Measurements from ENCODE around the gene COMT.
A peak's percentile ranks its signal among the peaks of the same experiment; 100 is the strongest.

Gene COMT

DNA sequence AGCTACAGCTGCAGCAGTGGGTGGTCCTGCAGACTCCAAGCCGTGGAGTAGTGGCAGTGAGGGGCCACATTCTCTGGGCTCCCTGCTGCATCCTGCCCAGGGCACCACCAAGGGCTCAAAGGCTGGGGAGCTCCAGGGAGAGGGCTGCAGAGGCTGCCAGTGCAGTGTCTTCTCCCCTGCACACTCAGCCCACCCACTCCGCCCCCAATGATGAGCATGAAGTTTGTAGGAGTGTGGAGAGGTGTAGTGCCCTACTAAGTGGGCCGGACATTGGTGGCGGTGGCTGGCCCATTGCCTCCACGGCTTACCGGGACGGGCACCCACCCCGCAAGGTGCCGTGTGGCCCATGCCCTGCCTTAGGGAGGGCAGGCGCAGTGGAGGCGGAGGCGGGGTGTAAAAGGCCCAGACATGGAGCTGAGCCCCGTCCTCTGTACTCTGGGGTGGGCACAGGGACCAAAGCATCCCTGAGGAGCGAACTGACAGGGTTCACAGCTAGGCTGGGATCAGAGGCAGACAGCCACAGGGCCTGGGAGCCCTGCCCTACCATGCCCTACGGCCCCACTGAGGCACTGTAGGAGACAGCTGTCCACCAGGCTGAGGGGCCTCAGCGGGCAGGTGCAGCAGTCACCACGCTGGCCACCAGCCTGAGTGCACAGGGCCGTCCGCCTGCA, 56.1 kb downstream of the COMT start:
- no peak for DNase-seq

DNA sequence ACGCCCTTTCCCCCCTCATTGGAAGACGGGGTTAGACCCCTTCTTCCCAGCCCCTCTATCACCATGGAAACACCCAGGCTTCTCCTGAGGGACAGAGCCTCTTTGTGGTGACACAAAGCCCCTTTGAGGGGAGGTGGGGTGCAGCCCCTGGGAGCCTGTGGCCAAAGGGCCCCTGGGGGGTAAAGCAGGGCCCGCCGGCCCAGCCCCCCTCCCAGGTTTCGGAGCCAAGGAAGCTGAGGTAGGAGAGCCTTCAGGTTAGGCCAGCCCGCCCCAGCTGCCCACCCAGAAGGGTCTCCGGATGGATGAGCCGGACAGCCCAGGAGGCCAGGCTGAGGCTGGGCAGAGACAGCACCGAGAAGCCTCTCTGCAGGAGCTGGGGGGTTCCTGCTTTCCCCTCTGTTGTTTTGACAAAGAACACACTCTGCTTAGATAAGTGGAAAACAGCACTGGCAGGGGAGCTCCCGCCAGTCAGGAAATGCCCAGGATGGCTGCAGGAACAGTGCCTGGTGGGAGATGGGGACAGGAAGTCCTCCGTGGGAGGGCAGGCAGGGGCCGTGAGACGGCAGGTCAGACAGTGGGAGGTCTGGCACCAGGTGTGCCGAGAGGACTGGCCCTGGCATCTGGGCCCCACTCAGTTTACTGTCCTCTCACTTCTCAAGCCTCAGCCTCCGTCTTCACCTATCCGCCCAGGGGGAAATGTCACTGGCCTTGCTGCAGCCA, 56.8 kb downstream of the COMT start:
- DNase-seq: no peak

DNA sequence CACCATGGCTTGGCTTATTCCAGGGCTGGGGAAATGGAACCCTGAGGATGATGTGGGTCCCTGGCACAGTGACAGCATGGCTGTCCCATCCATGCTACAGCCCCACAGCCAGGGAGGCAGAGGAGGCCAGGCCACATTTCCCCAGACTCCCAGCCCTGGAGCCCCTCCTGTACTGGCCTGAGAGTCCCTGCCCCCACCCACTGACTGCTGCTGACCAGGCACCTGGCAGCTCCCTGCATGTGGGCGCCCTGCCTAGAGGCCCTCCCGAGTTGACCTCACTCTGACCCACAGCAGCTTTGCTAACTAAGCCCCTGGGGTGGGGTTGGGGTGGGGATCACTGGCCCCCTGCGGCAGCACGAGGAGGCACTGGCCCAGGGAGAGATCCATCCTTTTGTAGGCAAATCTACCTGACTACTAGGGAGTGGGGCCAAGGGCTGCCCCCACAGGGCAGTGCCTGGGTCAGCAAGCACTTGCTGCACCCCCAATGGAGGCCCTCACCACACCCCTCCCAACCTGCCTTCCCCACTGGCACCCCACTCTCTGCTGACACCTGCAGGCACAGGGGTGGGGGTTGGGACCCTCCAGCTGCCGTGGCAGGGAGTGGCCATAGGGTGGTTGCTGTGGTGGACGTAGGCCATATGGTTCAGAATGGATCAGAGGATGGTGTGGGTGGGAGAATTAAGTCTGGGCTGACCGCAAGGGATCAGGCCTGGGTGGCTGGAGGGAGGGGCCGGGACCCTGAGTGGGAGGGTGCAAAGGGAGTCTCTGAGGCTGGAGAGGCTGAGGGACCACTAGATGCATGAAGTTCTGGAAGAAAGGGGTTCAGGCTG, 57.6 kb downstream of the COMT start:
- no peak for DNase-seq

DNA sequence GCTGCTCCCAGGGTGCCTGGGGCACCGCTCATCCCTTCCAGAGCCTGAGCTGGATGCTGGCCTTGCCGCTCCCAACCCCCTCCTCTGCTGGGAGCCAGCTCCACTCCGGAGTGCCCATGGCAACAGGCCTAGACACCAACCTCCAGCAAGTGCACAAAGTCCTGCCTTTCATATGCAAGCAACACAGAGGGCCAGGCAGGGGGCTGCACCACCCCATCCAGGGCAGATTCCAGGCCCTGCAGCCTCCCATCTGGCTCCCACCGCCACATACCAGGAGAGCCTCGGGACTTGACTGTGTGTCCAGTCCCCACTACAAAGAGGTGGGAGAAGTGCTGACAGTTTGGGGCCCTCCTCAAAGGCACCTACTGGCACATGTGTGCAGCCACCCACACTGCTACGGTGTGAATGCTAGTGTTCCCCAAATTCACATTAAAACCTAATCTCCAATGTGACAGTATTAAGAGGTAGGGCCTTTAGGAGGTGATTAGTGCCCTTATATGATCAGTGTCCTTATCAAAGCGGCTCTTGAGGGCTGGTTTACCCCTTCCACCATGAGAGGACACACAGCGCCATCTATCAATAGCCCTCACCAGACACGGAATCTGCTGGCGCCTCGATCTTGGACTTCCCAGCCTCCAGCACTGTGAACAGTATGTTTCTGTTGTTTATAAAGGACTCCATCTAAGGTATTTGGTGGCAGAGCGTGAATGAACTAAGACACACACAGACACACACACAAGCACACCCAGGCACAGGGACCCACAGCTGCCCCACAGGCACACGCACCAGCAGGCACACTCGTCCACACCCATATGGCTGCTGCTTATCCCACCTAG, 58.9 kb downstream of the COMT start:
- no peak for DNase-seq

DNA sequence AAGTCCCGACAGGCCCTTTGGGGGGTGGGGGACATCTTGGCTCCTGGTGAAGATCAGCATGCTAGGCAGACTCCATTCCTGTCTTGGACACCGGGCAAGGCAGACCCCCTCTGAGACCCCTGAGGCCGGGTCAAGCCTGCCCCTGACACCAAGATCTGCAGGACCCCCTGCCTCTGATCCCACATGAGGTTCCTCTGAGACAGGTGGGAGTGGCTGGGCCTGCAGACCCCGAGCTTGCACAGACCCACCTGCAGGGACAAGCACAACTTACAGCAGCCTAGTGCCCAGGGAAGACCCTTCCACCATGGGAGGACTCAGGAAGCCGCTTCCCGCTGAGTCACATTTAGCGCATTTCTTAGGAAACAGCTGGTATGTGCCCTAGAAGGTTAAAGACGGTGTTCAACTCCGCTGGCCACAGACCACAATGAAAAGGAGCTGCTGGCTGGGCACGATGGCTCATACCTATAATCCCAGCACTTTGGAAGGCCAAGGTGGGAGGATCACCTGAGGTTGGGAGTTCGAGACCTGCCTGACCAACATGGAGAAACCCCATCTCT, 59.6 kb downstream of the COMT start:
- no peak for DNase-seq

DNA sequence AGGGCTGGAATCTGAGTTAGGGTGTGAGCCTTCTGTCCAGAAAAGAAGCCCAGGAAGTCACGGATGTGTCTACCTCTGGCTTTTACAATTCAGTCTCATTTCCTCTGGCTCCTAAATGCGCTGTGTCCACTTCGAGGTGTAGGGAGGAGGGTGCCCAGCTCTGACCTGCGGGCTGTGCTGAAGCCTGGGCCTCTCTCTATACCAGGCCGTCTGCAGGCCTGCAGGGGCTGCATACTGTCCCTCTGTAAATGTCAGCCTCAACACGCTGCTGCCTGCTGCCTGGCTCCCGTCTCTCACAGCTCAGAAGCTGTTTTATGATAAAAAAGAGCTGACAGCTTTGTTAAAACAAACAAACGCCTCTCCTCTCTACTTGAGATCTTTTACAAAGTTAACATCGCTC, 60.6 kb downstream of the COMT start:
- no peak for DNase-seq

DNA sequence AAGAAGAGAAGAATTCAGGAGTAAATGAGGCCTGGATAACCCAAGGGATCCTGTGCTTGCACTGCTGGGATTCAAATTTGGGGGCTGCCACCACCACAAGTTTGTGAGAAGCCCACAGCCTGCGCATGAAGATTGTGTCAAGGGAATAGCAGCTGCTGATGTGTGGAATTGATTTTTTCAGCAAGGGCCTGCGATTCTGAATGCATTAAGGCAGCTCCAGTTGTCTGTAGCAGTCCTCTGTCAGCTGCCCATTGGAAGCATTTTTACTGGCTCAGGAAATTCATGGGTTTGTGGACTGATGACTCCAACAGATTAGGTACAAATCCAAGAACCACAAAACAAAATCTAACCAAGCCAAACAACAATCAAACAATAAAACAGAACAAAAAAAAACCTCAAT, 61.1 kb downstream of the COMT start:
- peak in 1 of 2 experiments; percentile 12 for DNase-seq

DNA sequence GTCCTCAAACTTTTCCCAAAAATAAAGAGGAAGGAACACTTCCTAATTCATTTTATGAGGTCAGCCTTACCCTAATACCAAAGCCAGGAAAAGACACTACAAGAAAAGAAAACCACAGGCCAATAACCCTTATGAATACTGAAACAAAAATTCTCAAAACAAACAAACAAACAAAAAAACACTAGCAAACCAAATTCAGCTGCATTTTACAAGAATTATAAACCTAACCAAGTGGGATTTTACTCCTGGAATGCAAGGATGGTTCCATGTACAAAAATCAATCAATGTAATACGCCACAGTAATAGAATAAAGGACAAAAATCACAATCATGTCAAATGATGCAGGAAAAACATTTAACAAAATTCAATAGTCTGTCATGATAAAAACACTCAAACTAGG, 61.7 kb downstream of the COMT start:
- no peak for DNase-seq

DNA sequence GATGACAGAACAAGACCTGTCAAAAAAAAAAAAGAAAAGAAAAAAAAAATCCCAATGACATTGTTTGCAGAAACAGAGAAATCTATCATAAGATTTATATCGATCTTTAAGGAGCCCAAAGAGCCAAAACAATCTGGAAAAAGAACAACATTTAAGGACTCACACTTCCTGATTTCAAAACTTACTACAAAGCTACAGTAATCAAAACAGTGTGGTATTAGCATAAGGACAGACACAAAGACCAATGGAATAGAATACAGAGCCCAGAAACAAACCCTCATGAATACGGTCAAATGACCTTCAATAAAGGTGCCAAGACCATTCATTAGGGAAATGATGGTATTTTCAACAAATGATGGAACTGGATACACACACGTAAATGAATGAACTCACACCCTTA, 62.9 kb downstream of the COMT start:
- DNase-seq: no peak

DNA sequence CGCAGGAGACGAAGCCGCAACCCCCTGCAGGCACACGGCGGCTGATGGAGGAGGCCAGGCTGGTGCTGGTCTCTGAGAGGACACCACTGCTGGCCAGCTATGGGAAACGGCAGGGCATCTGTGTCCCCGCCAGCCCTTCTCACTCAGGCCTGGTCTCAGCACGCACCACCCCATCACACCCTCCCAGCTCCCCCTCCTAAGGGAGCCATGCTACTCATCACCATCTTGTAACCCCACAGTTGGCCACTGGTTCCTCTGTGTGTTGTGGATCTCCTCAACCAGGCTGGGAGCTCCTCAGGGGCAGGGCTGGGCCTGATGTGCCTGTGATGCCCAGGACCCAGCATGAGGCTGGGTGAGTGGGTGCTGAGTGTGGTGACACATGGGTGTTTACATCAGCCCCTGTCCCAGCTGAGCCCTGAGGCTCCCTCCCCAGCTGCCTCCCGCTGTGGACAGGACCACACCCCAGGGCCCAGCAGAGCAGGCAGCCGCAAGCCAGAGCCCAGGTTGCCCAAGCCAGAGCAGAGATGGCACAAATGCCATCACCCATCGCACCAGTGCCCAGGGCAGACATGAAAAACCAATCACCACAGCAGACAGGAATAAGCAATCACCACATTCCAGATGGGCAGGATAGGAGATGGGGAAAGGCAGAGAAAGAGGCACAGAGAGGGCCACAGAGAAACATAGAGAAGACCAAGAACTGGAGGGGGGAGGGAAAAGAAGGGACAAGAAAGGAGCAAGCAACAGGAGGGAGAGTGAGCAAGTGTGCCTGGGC, 66.8 kb downstream of the COMT start:
- DNase-seq: no peak

DNA sequence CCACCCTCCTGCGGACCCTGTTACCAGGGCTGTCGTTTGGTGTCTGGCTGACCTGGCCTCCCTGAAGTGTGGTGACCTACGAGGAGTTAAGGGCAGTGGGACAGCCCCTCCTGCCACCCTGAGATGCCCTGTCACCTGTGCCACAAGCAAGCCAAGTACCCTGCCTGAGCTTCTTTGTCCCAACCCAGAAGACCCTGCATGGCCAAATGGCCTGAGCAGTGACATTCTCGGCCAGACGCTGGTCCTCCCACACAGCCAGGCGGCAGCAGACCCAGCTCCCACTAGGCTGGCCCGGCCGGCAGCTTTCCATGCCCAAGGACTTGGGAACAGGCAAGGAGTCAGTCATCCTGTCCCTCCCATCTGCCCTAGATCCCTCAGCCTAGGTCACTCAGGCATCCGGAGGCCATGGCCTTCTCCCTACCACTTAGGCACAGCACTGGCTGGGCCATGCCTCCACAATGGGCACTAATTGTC, 67.5 kb downstream of the COMT start:
- DNase-seq: no peak

DNA sequence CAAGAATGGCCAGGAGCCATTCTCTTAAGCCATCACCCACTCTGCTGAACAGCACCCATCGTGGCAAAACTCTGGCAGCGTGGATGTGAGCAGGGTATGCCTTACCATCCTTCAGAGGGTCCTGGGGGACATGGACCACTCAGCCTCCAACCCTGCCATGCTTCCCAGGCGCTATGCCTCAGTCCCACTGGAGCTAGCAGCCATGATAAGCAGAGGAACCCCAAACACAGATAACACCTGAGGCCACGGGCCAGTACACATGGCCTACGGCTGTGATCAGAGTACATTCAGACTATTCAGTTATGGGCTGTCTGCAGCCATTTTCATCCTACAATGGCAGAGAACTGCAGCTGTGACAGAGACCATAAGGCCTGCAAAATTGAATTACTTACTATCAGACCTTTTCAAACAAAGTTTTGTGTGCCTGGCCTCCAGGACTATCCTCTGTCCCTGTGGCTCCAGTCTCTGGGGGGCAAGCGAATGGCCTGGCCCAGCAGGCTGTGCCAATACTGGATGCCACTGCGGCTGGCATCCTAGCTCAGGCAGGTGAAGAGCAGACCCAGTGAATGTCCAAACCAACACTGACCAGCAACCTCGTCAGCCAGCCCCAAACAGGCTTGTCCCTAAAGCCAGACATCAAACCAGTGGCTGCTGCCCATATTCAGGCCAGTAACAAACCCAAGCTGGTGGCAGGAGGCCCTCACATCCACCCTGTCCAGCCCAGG, 68.2 kb downstream of the COMT start:
- no peak for DNase-seq

DNA sequence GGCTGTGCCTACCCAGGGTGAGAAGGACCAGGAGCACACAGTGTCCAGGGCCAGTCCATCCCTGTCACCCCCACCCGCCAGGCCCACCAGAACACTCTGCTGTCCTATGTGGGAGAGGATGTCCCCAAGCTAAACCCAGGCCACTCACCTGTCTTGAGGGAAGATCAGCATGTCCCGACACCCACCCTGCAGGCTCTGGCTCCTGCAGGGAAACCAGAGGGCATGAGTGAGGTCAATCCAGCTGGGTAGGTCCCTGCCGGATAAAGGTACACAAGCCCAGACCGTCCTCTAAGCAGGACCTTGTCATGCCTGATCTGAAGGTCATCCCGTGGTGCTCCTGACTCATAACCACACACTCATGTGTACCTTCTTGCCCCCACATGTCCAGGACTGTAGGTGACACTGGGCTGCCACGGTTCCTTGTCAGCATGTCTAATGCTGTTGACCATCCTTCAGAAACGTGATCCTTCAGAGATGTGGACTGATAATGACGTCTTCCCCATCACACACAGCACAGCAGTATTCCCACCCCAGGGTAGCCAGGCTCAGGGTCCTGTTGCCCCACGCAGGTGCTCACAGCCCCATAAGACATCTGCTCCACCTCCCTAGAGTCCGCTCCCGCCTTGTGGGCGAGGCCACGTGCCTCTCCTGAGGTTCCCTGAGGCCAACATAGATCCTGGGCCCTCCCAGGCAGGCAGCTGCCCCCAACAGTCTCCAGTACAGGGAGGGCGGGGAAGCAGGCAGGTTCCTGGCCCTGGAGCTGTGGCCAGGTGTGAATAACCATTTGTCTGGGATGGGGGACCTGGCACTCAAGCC, 68.9 kb downstream of the COMT start:
- no peak for DNase-seq

DNA sequence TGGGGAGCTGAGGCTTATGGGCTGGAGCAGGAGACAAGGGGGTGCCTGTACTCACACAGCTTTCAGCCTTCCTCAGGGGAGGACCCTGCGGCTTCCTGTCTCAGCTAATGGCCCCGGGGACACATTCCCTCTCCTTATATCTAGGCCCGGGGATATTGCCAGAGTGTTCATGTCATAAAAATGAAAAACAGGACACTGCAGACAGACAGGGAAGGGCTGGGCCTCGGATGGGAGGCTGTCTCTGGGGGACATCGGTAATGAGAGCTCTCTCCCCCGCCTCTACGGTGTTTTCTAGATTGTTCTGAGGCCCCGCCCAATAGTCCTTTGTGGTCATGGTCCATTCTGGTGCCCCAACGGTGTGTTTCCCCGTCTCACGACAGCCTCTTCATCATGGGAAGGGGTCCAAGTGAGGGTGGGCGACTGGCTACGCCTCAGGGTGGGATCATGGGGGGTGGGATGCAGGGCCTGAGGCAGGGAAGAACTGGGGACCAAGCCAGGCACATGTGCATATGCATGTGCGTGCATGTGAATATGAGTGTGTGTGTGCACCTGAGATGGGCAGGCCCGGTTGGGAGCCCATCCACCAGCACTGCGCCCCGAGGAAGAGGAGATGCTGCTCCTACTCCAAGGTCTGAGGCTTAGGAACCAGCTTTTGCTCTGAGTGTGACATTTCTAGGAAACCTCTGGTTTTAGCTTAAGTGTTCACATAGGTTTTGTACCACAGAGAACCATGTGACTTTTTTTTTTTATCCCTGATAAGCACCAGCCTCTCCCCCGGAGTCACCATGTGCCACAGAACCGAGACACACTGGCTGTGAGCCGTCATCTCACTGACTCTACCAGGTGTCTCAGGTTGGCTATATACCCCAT, 69.8 kb downstream of the COMT start:
- DNase-seq: no peak

DNA sequence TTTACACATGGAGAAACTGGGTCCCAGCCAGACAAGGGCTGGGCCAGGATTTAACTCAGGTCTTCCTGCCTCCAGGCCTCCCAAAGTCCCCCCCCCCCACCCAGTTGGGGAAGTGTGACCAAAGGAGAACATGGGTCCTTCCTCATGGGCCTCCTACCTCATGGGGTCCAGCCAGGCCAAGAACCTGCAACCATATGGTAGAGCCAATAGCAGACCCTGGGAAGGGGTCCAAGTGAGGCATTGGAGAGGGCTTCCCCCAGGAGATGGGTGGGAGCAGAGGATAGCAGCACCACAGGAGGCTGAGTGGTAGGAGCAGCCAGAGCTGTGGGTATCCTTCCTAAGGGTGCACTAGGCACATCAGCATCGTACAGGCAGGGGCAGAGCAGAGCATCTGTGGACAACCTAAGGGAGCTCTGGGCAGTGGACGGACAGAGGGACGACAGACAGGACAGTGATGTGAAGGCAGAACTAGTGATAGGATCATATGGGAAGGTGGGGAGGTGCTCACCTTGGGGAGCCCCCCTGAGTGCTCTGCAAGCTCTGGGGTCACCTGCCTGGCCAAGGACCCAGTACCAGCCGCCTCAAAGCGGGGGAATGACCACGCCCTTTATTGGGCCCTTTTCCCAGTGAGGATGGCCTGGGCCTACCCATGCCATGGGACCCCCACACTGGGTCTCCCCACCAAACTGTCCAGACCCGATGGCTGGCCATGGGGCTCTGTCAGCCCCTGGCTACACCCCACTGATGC, 70.6 kb downstream of the COMT start:
- DNase-seq: no peak

DNA sequence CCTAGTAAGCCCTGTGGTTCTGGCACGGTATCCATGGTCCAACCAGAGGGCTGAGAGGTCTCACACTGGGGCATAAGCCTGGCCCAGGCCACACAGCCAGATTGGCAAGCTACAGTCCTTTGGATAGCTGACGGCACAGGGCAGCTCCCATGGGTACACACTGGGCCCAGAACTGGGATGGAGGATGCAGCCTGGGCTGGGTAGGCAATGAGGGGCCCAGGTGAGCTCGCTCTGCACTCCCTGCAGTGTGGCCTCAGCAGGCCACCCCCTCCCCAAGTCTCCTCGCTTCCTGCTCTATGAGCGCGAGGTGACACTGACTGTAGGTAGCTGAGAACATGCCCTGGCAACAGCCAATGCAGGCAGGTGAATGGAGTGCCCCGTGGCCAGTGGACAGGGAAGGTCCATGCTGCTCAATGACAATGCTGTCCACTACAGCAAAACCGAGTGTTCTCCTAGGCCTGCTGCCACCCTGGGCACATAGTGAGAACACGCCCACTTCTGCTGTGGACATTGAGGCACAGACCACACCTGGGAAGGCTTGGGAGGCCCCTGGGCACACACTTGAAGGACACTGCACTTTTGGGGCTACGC, 71.3 kb downstream of the COMT start:
- DNase-seq: no peak

DNA sequence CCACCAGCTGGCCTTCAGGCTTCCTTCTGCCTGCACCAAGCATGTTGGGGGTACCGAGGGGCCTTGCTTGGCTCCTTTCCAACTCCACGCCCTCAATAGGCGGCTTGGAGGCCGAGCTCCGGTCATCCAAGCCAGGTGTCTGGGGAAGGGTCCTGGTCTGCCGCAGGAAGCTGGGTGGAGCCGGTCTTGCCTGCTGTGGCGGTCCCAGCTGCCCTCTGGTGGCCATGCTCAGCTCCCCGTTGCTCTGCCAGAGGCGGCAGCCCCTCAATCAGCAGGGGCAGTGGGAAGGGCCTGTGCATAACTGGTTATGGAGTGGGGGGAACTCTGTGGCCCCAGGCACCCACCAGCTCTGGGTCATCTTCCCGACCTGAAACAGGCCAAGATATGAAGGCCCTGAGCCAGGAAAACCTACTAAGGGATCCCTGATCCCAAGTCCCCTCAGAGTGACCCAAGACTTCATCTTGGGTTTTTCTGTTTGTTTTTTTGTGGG, 71.9 kb downstream of the COMT start:
- peak; percentile 32 to 74 for DNase-seq
